Endothelial cell of umbilical vein (primary cell): ENCODE results near the gene UBE2M. TPM values are rescaled to one million over a fixed set of nuclear protein-coding genes. Genes with fewer than 3 reads are reported as not detected.

Experiments
- BruUV-seq: library from RNA; stranded (reverse); fragments of 400-500 nt; replicated peaks from 2 replicates; lab custom pipeline; 2021; lab: Mats Ljungman, UMichigan
- CTCF ChIA-PET: fragments of 300-600, 350-600 bp; sonication (Branson Sonifier 250); formaldehyde crosslinking; loops from one replicate; lab custom pipeline; 2021; ENCODE audit warnings: antibody characterized with exemption, inconsistent platforms; lab: Charles Lee
- POLR2A ChIA-PET: fragments of 300-600, 350-600 bp; sonication (Branson Sonifier 250); formaldehyde crosslinking; loops from one replicate; lab custom pipeline; 2021; ENCODE audit warnings: antibody characterized with exemption, inconsistent platforms; lab: Charles Lee
- DNase-seq: peaks from one replicate; pipeline ENCODE4 v3.0.0-alpha.2; 2011; ENCODE audit warnings: low read depth, low spot score
- FAIRE-seq: peaks from 2 replicates; lab custom pipeline; 2011; peaks lifted over from hg19 to GRCh38; lab: Jason Lieb, UNC
- H2AFZ ChIP-seq: 2 replicates; pipeline ENCODE4 v1.6.0; 2012; ENCODE audit warnings: low read depth, low read length, control low read depth, inconsistent platforms
- H3K27ac ChIP-seq: 2 replicates; pipeline ENCODE4 v1.5.1; 2011; ENCODE audit warnings: low read depth, mild to moderate bottlenecking, control low read depth, low read length, moderate library complexity; ENCODE audit not compliant: insufficient read depth
- H3K27me3 ChIP-seq, 2 experiments: 2 replicates each; pipeline versions ENCODE4 v1.6.0 to v1.6.1; 2011; ENCODE audit warnings: low read length in 2 of 2, mixed read lengths in 1 of 2; ENCODE audit not compliant: control insufficient read depth in 2 of 2, insufficient read depth in 2 of 2
- H3K36me3 ChIP-seq, 2 experiments: 2 replicates in 1 of 2; 3 replicates in 1 of 2; pipeline ENCODE4 v1.5.1; 2011; ENCODE audit warnings: low read length in 2 of 2, mild to moderate bottlenecking in 1 of 2, moderate library complexity in 1 of 2; ENCODE audit not compliant: control insufficient read depth in 2 of 2, insufficient read depth in 2 of 2; ENCODE audit errors: extremely low read depth in 1 of 2
- H3K4me1 ChIP-seq: 3 replicates; pipeline ENCODE4 v1.5.1; 2011; ENCODE audit warnings: mild to moderate bottlenecking, low read length; ENCODE audit not compliant: control insufficient read depth, insufficient read depth; ENCODE audit errors: extremely low read depth
- H3K4me2 ChIP-seq: 2 replicates; pipeline ENCODE4 v1.6.1; 2011; ENCODE audit warnings: low read length, control low read depth, mixed read lengths; ENCODE audit not compliant: insufficient read depth
- H3K4me3 ChIP-seq, 3 experiments: fragments of 200-600 bp in 1 of 3; sonication (generic), shearing (Covaris generic) in 1 of 3; replicated peaks in 1 of 3; 2 replicates each; pipeline ENCODE4 v1.5.1; 2011 to 2016; ENCODE audit warnings: control low read depth in 3 of 3, low read length in 3 of 3, mild to moderate bottlenecking in 2 of 3, inconsistent platforms in 1 of 3, low read depth in 1 of 3, moderate library complexity in 1 of 3; ENCODE audit not compliant: insufficient read depth in 1 of 3
- H3K79me2 ChIP-seq: 2 replicates; pipeline ENCODE4 v1.6.0; 2012; ENCODE audit warnings: low read length, inconsistent platforms; ENCODE audit not compliant: control insufficient read depth, insufficient read depth
- H3K9ac ChIP-seq: replicated peaks from 2 replicates; pipeline ENCODE3; 2011; ENCODE audit warnings: low read length, control low read depth; ENCODE audit not compliant: insufficient read depth; ENCODE audit errors: extremely low read depth
- H3K9me1 ChIP-seq: replicated peaks from 3 replicates; pipeline ENCODE4 v1.6.0; 2011; ENCODE audit warnings: mild to moderate bottlenecking, low read length; ENCODE audit not compliant: control insufficient read depth, insufficient read depth; ENCODE audit errors: extremely low read depth
- H3K9me3 ChIP-seq: replicated peaks from 2 replicates; pipeline ENCODE4 v1.5.1; 2012; ENCODE audit warnings: low read length, inconsistent platforms; ENCODE audit not compliant: control insufficient read depth, insufficient read depth
- H4K20me1 ChIP-seq: replicated peaks from 2 replicates; pipeline ENCODE3; 2011; ENCODE audit warnings: mild to moderate bottlenecking, low read length; ENCODE audit not compliant: control insufficient read depth, insufficient read depth; ENCODE audit errors: extremely low read depth
- CTCF ChIP-seq, 2 donors: IDR thresholded peaks; 1 replicate in 1 of 2; 2 replicates in 1 of 2; pipeline ENCODE4 v1.5.1; 2011; ENCODE audit warnings: low read length in 2 of 2, mild to moderate bottlenecking in 2 of 2, moderate library complexity in 2 of 2, control low read depth in 1 of 2, inconsistent platforms in 1 of 2, low read depth in 1 of 2; ENCODE audit not compliant: insufficient read depth in 1 of 2; ENCODE audit errors: extremely low read depth in 1 of 2
- EZH2 ChIP-seq: IDR thresholded peaks from 2 replicates; pipeline ENCODE4 v1.6.1; 2012; ENCODE audit warnings: borderline replicate concordance, low read depth, mild to moderate bottlenecking, moderate library complexity, low read length, inconsistent platforms; ENCODE audit not compliant: severe bottlenecking
- FOS ChIP-seq: IDR thresholded peaks from 2 replicates; pipeline ENCODE4 v1.6.1; 2011; ENCODE audit warnings: mild to moderate bottlenecking, low read length, moderate library complexity, borderline replicate concordance; ENCODE audit not compliant: insufficient read depth
- GATA2 ChIP-seq: IDR thresholded peaks from 2 replicates; pipeline ENCODE4 v1.7.0; 2011; ENCODE audit warnings: low read depth, mild to moderate bottlenecking, moderate library complexity, mixed read lengths, low read length; ENCODE audit not compliant: insufficient read length, insufficient read depth
- JUN ChIP-seq: IDR thresholded peaks from 2 replicates; pipeline ENCODE4 v1.6.1; 2011; ENCODE audit warnings: borderline replicate concordance, low read depth; ENCODE audit not compliant: insufficient read length, insufficient read depth
- MYC ChIP-seq: IDR thresholded peaks from one replicate; pipeline ENCODE4 v1.6.1; 2011; ENCODE audit warnings: mild to moderate bottlenecking, low read depth, low read length
- POLR2A ChIP-seq: IDR thresholded peaks from 2 replicates; pipeline ENCODE4 v1.6.1; 2012; ENCODE audit warnings: low read depth, mild to moderate bottlenecking, control low read depth, low read length
- POLR2AphosphoS5 ChIP-seq: IDR thresholded peaks from 2 replicates; pipeline ENCODE4 v1.6.1; 2012; ENCODE audit warnings: low read depth, mild to moderate bottlenecking, control low read depth, low read length, moderate library complexity; ENCODE audit not compliant: insufficient read depth
- dilution Hi-C: fragments of 300-500 bp; cut with MboI; formaldehyde crosslinking; loops from one replicate; pipeline ENCODE4 v1.15.0; 2019; ENCODE audit warnings: low sequenced_read_pairs; ENCODE audit not compliant: extremely low pct_ligation_motif_present
- intact Hi-C: fragments of 100-400 bp; cut with micrococcal nuclease; formaldehyde crosslinking; loops from one replicate; pipeline ENCODE4 v1.10.0; 2022
- polyA plus RNA-seq, 4 experiments: library from polyadenylated mRNA; depleted of rRNA in 3 of 4; stranded (reverse) in 3 of 4; unstranded in 1 of 4; fragments of >200 nt; gene quantifications; 2 replicates each; pipeline versions ENCODE4 v1.2.1 to v1.2.3, GENCODE V29; 2011 to 2012; ENCODE audit warnings: missing spikeins in 1 of 4
- total RNA-seq: library from RNA; stranded (reverse); gene quantifications from 2 replicates; pipeline ENCODE4 v1.2.3, GENCODE V29; 2021
- TF ChIP-seq, protein P1 (sequence below): IDR thresholded peaks from 2 replicates; pipeline ENCODE4 v1.6.1; 2011; ENCODE audit not compliant: insufficient read depth, insufficient read length

UBE2M gene
- total and polyA plus RNA-seq, 2 donors (not counting 3 experiments of a cell fraction or from before 2014, with no cell fraction given): 87.8 to 102 TPM

DNA sequence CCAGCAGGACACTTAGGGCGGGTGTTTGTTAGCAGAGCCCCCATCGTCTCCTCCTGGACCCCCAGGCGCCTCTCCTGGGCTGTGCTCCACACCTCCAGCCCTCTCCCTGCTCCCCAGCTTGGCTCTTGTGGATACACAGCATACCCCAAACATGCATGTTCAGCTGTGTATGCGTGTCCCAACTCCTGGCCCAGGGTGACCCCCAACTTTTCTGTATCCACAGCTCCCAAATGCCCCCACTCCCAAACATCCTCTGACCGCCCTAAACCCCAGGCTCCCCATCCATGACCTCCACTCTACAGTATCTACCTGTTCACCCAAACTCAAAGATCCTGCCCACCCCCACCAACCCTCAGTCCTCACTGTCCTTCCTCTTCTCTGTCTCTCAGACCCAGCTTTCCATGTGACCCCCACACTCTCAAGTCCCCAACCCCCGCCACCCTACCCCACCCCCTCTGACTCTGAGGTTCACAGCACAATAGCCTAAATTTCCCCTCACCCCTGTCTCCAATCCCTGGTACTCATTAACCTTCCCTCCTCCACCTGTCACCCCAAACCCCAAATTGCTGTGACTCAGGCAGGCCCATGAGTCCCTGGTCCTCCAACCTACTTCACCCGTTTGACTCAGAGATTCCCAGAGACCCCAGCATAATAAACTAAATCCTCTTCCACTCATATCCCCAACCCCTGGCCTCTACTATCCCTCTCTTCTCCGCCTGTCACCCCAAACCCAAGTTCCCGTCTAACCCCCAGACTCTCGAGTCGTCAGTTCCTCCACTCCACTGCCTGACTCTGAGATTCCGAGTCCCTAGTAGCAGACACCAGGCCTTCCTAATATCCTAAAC is 968 bp downstream of the UBE2M start:
- intact Hi-C loops: no loop called here
- Histone ChIP-seq H4K20me1 (no peaks in the 10 kb centered on the region), H3K9me3 (no peaks in the 10 kb centered on the region), H3K4me2 (peak overlapping the region; percentile 81), H3K9ac (peak overlapping the region; percentile 92), H3K27ac (peak overlapping the region; percentile 64), H3K9me1 (no peaks in the 10 kb centered on the region), H3K36me3 (peaks cover 5 to 10% of the 10 kb centered on the region in 2 experiments), H3K79me2 (peaks cover 23% of the 10 kb centered on the region), H3K4me3 (peak overlapping the region; percentile 57 to 88 (median 85)), H3K27me3 (peaks cover 6 to 11% of the 10 kb centered on the region in 2 experiments), H2AFZ (no peak overlapping the region), H3K4me1 (peaks cover 38% of the 10 kb centered on the region)
- no peak for FAIRE-seq
- POLR2A ChIA-PET: no interaction called here
- dilution Hi-C loops: no loop called here
- CTCF ChIA-PET: interaction anchor here (1.0 to 2.3 kb wide), 3 partner anchors 14 to 43 kb away, joined by 3 to 14 read pairs (median 5); partner anchors contain the start of genes TRIM28 and ZBTB45
- TF ChIP-seq POLR2AphosphoS5: no peak
- no peak for TF ChIP-seq FOS
- no peak for TF ChIP-seq JUN
- TF ChIP-seq CTCF (IDR thresholded peaks at IDR 0.05; ENCODE audit: extremely low read depth in 1 of 2, insufficient read depth in 1 of 2, low read depth in 1 of 2, low read length in 2 of 2): no peak
- TF ChIP-seq POLR2A: no peak
- TF ChIP-seq, protein P1, sequence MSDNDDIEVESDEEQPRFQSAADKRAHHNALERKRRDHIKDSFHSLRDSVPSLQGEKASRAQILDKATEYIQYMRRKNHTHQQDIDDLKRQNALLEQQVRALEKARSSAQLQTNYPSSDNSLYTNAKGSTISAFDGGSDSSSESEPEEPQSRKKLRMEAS: no peak
- TF ChIP-seq GATA2: no peak
- no peak for TF ChIP-seq EZH2
- no peak for TF ChIP-seq MYC
- DNase-seq: no peak
- no TSS peak for BruUV-seq
